HG02852 (cell line): ENCODE data around the gene TMEM134.
"Not testable (repeated sequence)": the region's sequence is repeated elsewhere in the genome, so short reads cannot be mapped to it uniquely, and the experiment has no call there.

Experiments used
- ATAC-seq: cut with Tn5 transposase; IDR thresholded peaks from one replicate; pipeline ENCODE4 v1.9.1; 2021; ENCODE audit warnings: mild to moderate bottlenecking, moderate library complexity; ENCODE audit not compliant: unreplicated experiment

Gene TMEM134

GRCh38 chr11:67428052-67429001, 40.7 kb downstream of the TMEM134 start, which contains the start of gene RPS6KB2:
Gene RPS6KB2 (plus strand): TSS chr11:67428494. CDS start chr11:67428546, 52 bp downstream.
- ATAC-seq: peak; percentile 83

- ATAC-seq: not testable (repeated sequence)
Observed at GRCh38 chr11:67427364-67427859, 41.6 kb downstream of the TMEM134 start.

- ATAC-seq: no peak
Observed at GRCh38 chr11:67423891-67424613, 45.0 kb downstream of the TMEM134 start.

GRCh38 chr11:67423466-67423865, 45.6 kb downstream of the TMEM134 start:
- no peak for ATAC-seq

- ATAC-seq: no peak
Observed at GRCh38 chr11:67422891-67423290, 46.2 kb downstream of the TMEM134 start.

- ATAC-seq: no peak
Observed at GRCh38 chr11:67421430-67422031, 47.5 kb downstream of the TMEM134 start.

GRCh38 chr11:67420646-67421429, 48.2 kb downstream of the TMEM134 start:
- peak; percentile 88 for ATAC-seq

GRCh38 chr11:67420147-67420645, 48.9 kb downstream of the TMEM134 start:
- no peak for ATAC-seq

- ATAC-seq: no peak
Observed at GRCh38 chr11:67419325-67420049, 49.6 kb downstream of the TMEM134 start.

- ATAC-seq: no peak
Observed at GRCh38 chr11:67418476-67419281, 50.4 kb downstream of the TMEM134 start.

GRCh38 chr11:67417425-67417824, 51.6 kb downstream of the TMEM134 start:
- ATAC-seq: no peak

- no peak for ATAC-seq
Observed at GRCh38 chr11:67416416-67417335, 52.4 kb downstream of the TMEM134 start.

GRCh38 chr11:67415501-67416304, 53.3 kb downstream of the TMEM134 start, which contains the start of gene CARNS1:
Gene CARNS1 (plus strand): TSS chr11:67415678. CDS start chr11:67416200, 522 bp downstream.
- no peak for ATAC-seq

GRCh38 chr11:67413266-67413849, 55.7 kb downstream of the TMEM134 start:
- ATAC-seq: no peak

- ATAC-seq: no peak
Observed at GRCh38 chr11:67412495-67413179, 56.4 kb downstream of the TMEM134 start.

GRCh38 chr11:67411785-67412152, 57.3 kb downstream of the TMEM134 start:
- ATAC-seq: no peak
